Stimulated activated CD4-positive, alpha-beta T cell treated with anti-CD3 and anti-CD28 coated beads, Interleukin-15, amount 100 ng/mL, for 48 hours (primary cell): ENCODE measurements around the gene C10orf62.
A peak's percentile ranks its signal among the peaks of the same experiment; 100 is the strongest.
"Not testable (repeated sequence)": the region's sequence is repeated elsewhere in the genome, so short reads cannot be mapped to it uniquely, and the experiment has no call there.

Source experiments
- DNase-seq, 2 donors: peaks; one replicate each; pipeline ENCODE4 v3.0.0-alpha.2; 2020; ENCODE audit warnings: low read depth in 2 of 2

The C10orf62 gene

GRCh38 chr10:97589479-97589878, at the start of gene C10orf62:
C10orf62 (plus strand) TSS chr10:97589721; CDS start chr10:97589898, 177 bp downstream.
- no peak for DNase-seq

- DNase-seq: no peak
These were observed 48.6 kb upstream of the C10orf62 start for GRCh38 chr10:97540669-97541500.

GRCh38 chr10:97542169-97543024, 47.1 kb upstream of the C10orf62 start:
- peak; percentile 9 to 32 for DNase-seq

- peak; percentile 50 to 60 for DNase-seq
These were observed 46.4 kb upstream of the C10orf62 start for GRCh38 chr10:97543025-97543546.

GRCh38 chr10:97546456-97547270, 42.9 kb upstream of the C10orf62 start:
- no peak for DNase-seq

- no peak for DNase-seq
These were observed 42.3 kb upstream of the C10orf62 start for GRCh38 chr10:97547271-97547600.

GRCh38 chr10:97547962-97548361, 41.6 kb upstream of the C10orf62 start:
- no peak for DNase-seq

- DNase-seq: no peak
These were observed 40.6 kb upstream of the C10orf62 start for GRCh38 chr10:97548828-97549455.

- DNase-seq: no peak
These were observed 39.8 kb upstream of the C10orf62 start for GRCh38 chr10:97549587-97550322.

- no peak for DNase-seq
These were observed 39.0 kb upstream of the C10orf62 start for GRCh38 chr10:97550336-97551149.

GRCh38 chr10:97551271-97551670, 38.2 kb upstream of the C10orf62 start:
- DNase-seq: no peak

GRCh38 chr10:97553575-97554031, 35.9 kb upstream of the C10orf62 start:
- peak; percentile 24 to 51 for DNase-seq

- DNase-seq: not testable (repeated sequence)
These were observed 35.2 kb upstream of the C10orf62 start for GRCh38 chr10:97554336-97554735.

- DNase-seq: not testable (repeated sequence)
These were observed 34.0 kb upstream of the C10orf62 start for GRCh38 chr10:97555541-97555940.

GRCh38 chr10:97560731-97561381, 28.7 kb upstream of the C10orf62 start:
- DNase-seq: not testable (repeated sequence)

- not testable (repeated sequence) for DNase-seq
These were observed 28.0 kb upstream of the C10orf62 start for GRCh38 chr10:97561386-97562077.

- not testable (repeated sequence) for DNase-seq
These were observed 27.2 kb upstream of the C10orf62 start for GRCh38 chr10:97562329-97562728.

- DNase-seq: no peak
These were observed 26.2 kb upstream of the C10orf62 start for GRCh38 chr10:97563337-97563736.
